Duodenal mucosa (tissue), 2 donors: ENCODE data around the gene LNX2.
A peak's percentile ranks its signal among the peaks of the same experiment; 100 is the strongest.

Experiments
- H3K27ac ChIP-seq: one replicate; pipeline ENCODE4 v1.7.0; 2013; ENCODE audit warnings: low read depth, low read length
- H3K27me3 ChIP-seq, 2 donors: one replicate each; pipeline ENCODE4 v1.7.0; 2013; ENCODE audit warnings: low read length in 2 of 2, control low read depth in 1 of 2; ENCODE audit not compliant: insufficient read depth in 2 of 2, control insufficient read depth in 1 of 2
- H3K36me3 ChIP-seq, 2 donors: one replicate each; pipeline ENCODE4 v1.7.0; 2013; ENCODE audit warnings: low read length in 2 of 2, control low read depth in 1 of 2; ENCODE audit not compliant: insufficient read depth in 2 of 2, control insufficient read depth in 1 of 2
- H3K4me1 ChIP-seq, 2 donors: one replicate each; pipeline ENCODE4 v1.7.0; 2013; ENCODE audit warnings: low read length in 2 of 2, control low read depth in 1 of 2; ENCODE audit not compliant: insufficient read depth in 2 of 2, control insufficient read depth in 1 of 2
- H3K4me3 ChIP-seq, 2 donors: one replicate each; pipeline ENCODE4 v1.7.0; 2013; ENCODE audit warnings: low read length in 2 of 2, low read depth in 1 of 2
- H3K9ac ChIP-seq, 2 donors: one replicate each; pipeline ENCODE4 v1.7.0; 2013; ENCODE audit warnings: low read length in 2 of 2, low read depth in 1 of 2
- H3K9me3 ChIP-seq, 2 donors: one replicate each; pipeline ENCODE4 v1.7.0; 2013; ENCODE audit warnings: low read length in 2 of 2, control low read depth in 1 of 2; ENCODE audit not compliant: control insufficient read depth in 1 of 2

Gene LNX2

DNA sequence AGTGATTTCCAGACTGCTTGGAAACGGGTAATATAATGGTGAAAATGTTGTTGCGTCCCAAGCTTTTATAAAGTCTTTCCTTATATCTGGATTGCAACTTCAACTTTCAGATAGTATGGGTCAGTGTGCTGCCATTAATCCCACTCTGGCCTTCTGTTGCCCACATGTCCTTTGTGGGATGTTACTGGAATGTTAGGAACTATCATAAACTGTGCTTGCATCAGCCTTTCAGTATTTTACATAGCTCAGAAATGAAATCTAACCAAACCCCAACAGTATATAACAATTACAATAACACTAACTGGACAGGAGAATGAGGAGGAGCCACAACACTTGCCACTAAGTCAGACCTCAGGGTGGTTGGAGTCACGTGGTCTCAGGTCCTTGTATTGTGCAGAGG, 78.9 kb downstream of the LNX2 start:
- peaks cover 3 to 5% of the 10 kb centered on the region in 2 donors for H3K36me3 ChIP-seq

DNA sequence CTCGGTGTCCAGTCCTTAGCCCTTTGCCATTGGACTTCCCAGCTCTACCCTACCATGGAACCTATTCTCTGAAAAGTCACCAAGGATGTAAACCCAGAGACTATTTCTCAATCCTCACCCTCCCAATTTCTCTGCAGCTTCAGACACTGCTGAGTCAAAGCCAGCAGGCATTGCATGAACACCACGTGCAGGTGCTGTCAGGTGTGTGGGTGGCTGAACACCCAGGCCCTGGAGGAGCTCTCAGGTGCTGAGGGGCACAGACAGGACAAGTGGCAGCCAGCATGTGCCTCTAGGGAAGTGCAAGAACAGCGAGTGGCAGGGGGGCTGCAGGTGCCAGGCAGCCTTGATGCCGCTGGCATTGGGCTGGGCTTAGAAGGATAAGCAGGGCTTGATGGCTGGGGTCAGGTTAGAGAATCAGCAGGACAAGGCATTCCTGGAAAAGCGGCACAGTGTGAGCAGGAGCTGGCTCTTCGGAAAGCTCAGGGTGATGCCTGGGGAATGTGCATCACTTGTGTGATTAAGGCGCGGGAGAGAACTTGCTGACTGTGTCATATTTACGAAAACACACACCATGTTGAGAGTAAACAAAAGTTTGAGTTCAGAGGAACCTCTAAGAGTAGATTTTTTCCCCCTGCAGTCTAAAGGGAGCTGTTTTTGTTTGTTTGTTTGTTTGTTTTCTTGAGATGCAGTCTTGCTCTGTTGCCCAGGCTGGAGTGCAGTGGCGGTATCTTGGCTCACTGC, 83.8 kb downstream of the LNX2 start:
- no peaks in the 10 kb centered on the region for H3K27me3 ChIP-seq
- no peak overlapping the region for H3K4me3 ChIP-seq
- H3K9me3 ChIP-seq = no peaks in the 10 kb centered on the region
- H3K27ac ChIP-seq = no peak overlapping the region
- peaks cover 8 to 20% of the 10 kb centered on the region in 2 donors for H3K4me1 ChIP-seq
- H3K9ac ChIP-seq = no peak overlapping the region
- H3K36me3 ChIP-seq = no peaks in the 10 kb centered on the region

More for the DNA sequence above, 78.9 kb downstream of the LNX2 start:
- H3K27ac ChIP-seq = no peak overlapping the region
- no peaks in the 10 kb centered on the region for H3K4me1 ChIP-seq
- no peak overlapping the region for H3K4me3 ChIP-seq
- H3K27me3 ChIP-seq = no peaks in the 10 kb centered on the region
- no peaks in the 10 kb centered on the region for H3K9me3 ChIP-seq
- no peak overlapping the region for H3K9ac ChIP-seq

DNA sequence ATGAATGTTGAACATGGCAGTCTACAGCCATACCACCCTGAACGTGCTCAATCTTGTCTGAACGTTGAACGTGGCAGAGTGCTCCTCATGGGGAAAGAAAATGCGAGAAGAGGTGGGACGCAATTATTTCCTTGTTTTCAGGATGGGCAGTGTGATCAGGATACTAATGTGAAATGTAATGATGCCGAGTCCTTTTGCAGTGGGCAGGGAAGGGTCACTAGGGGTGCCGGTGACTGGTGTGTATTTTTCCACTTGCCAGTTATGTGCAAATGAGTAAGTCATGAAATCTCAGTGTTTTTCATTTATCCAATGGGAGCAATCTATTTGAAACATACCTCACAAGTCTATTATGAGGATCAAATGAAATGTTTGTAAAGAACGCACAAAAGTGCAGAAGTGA, 84.8 kb downstream of the LNX2 start:
- Histone ChIP-seq H3K9ac (no peak overlapping the region), H3K27ac (no peak overlapping the region), H3K36me3 (no peaks in the 10 kb centered on the region), H3K9me3 (no peaks in the 10 kb centered on the region), H3K4me1 (peaks cover 8 to 20% of the 10 kb centered on the region in 2 donors), H3K27me3 (no peaks in the 10 kb centered on the region), H3K4me3 (no peak overlapping the region)

GRCh38 chr13:27534981-27535380, 85.3 kb downstream of the LNX2 start:
- no peaks in the 10 kb centered on the region for H3K27me3 ChIP-seq
- H3K36me3 ChIP-seq = no peaks in the 10 kb centered on the region
- peaks cover 8 to 20% of the 10 kb centered on the region in 2 donors for H3K4me1 ChIP-seq
- no peak overlapping the region for H3K4me3 ChIP-seq
- no peak overlapping the region for H3K9ac ChIP-seq
- H3K27ac ChIP-seq = no peak overlapping the region
- no peaks in the 10 kb centered on the region for H3K9me3 ChIP-seq

DNA sequence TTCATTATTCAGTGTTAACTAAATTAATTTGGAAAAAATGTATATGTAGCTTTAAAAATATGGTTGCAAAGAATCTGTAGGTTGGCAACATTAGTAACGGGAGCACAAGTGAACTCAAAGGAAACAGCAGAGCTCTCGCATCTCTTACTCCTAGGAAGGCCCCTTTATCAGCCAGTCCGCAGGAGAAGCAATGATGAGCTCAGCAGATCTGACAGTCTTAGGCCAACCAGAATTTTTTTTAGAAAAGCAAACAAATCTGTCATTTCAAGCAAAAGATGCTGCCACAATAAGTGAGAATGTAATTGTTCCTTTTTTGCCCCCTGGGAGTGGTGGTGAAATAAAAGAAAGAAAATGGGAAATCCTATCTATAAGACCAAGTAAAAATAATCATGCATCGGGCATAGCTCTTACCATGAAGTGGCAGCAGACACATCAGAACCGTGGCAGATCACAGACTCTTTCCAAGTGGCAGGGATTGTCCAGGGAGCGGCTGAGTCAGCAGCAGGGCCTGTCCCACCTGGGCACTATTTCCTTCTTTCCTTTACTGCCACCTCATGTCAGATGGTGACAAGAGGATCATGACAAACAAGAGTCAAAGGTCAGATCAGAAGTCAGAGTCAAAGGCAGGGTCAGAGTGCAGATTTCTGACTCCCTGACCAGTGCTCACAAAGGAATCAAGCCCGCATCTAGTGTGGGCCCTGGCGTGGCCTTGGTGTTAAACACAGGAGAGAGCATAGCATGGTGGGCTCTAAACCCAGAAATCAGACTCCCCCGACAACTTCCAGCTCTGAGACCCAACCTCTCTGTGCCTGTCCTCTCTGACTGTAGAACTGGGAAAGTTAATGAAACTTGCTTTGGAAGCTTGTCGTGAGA, 86.0 kb downstream of the LNX2 start:
- Histone ChIP-seq H3K4me1 (peaks cover 8 to 20% of the 10 kb centered on the region in 2 donors), H3K36me3 (no peaks in the 10 kb centered on the region), H3K9me3 (no peaks in the 10 kb centered on the region), H3K4me3 (no peak overlapping the region), H3K27me3 (no peaks in the 10 kb centered on the region), H3K9ac (no peak overlapping the region), H3K27ac (no peak overlapping the region)

DNA sequence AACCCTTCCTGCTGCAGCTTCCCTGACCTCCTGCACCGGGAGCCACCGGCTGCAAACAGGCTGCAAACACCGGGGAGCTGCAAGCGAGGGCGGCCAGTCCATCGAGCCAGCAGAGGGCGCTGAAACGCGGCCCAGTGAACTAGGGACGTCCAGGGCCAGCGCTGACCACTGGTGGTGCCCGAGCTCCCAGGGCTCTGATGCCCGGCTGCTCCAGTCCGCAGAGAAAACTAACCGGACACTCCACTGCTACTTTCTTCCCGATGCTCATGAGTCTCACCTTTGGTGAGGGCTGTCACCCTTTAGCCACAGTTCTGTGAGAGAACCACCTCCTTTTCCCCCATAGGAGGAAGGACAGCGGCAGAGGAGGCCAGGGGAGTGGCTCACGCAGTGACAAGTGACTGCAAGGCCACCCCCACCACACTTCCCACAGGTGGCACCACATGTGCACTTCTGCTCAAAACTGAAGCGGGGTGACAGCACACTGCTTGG, 87.1 kb downstream of the LNX2 start:
- peak overlapping the region in 1 of 2 donors; percentile 49 for H3K9ac ChIP-seq

GRCh38 chr13:27528908-27529307, 91.4 kb downstream of the LNX2 start:
- Histone ChIP-seq H3K27me3 (peaks cover 3 to 9% of the 10 kb centered on the region in 2 donors), H3K4me3 (no peak overlapping the region), H3K9ac (no peak overlapping the region), H3K9me3 (no peaks in the 10 kb centered on the region), H3K27ac (no peak overlapping the region), H3K4me1 (peaks cover 8 to 12% of the 10 kb centered on the region in 2 donors), H3K36me3 (no peaks in the 10 kb centered on the region)

More for the DNA sequence above, 87.1 kb downstream of the LNX2 start:
- Histone ChIP-seq H3K9me3 (no peaks in the 10 kb centered on the region), H3K27ac (no peak overlapping the region), H3K4me3 (peak overlapping the region in 1 of 2 donors; percentile 55), H3K36me3 (no peaks in the 10 kb centered on the region), H3K27me3 (no peaks in the 10 kb centered on the region), H3K4me1 (peaks cover 8 to 20% of the 10 kb centered on the region in 2 donors)

DNA sequence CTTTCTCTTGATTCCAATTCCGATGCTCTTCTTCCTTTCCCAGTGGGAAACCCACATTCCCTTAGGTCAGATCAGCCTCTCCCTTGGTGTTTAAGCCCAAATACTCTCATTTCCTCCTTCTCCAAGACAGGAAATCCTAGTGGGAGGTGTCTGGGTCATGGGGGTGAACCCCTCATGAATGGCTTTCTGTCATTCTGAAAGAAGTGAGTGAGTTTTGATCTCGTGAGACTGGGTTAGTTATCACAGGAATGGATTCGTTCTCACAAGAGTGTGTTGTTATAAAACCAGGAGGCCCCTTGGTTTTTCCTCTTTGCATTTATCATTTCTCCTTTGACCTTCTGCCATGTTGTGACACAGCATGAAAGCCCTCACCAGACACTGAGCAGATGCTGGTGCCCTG, 93.8 kb downstream of the LNX2 start:
- H3K9me3 ChIP-seq = no peaks in the 10 kb centered on the region
- no peak overlapping the region for H3K9ac ChIP-seq
- no peak overlapping the region for H3K4me3 ChIP-seq
- H3K27ac ChIP-seq = no peak overlapping the region
- H3K27me3 ChIP-seq = peaks cover 3 to 9% of the 10 kb centered on the region in 2 donors
- no peaks in the 10 kb centered on the region for H3K36me3 ChIP-seq
- H3K4me1 ChIP-seq = no peaks in the 10 kb centered on the region

DNA sequence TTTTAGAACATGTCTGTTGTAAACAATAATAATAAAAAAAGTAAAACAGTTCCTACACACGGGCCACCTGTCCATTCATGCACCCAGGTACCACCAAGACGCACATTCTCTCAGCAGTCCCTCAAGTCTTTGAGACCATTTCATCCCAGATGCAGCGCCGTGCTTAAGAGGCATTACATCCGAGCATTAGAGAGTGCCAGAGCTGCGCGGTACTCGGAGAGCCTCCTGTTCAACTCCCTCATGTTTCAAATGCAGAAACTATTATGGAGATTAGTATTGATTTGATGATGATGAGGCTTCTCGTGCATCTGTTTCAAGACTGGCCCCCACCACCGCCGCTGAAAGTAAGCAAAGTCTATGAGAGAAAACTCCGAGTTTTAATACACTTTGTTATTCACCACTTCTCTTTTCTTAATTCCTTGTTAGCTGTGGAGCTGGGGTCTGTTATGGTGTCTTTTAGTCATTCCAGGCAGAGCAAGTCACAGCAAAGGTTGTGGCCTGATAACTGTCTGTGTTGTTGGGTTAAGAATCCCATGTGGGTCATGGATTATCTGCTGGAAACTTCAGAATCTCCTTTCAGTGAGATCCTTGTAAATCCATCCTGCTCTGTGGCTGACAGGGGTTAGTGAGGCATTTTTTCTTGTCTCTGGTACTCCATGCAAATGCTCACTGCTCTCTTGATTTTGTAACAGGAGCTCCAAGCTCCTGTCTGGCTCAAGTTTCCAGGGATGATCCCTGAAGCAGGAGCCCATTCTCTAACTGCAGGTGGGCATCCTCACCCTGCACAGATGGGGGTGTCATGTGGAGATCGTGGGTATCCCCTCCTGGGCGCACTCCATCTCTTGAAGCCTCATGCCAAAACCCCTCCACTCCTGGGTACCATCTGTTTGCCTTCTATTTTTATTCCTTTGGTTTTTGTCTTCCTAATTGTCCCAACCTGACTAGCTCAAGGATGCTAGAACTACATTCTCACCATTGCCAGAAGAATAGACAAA, 95.1 kb downstream of the LNX2 start:
- H3K4me1 ChIP-seq = no peaks in the 10 kb centered on the region
- H3K27me3 ChIP-seq = peaks cover 3 to 9% of the 10 kb centered on the region in 2 donors
- H3K4me3 ChIP-seq = no peak overlapping the region
- H3K27ac ChIP-seq = no peak overlapping the region
- H3K36me3 ChIP-seq = no peaks in the 10 kb centered on the region
- H3K9ac ChIP-seq = no peak overlapping the region
- no peaks in the 10 kb centered on the region for H3K9me3 ChIP-seq
